Measurements from ENCODE around the gene FDXR.

The FDXR gene

DNA sequence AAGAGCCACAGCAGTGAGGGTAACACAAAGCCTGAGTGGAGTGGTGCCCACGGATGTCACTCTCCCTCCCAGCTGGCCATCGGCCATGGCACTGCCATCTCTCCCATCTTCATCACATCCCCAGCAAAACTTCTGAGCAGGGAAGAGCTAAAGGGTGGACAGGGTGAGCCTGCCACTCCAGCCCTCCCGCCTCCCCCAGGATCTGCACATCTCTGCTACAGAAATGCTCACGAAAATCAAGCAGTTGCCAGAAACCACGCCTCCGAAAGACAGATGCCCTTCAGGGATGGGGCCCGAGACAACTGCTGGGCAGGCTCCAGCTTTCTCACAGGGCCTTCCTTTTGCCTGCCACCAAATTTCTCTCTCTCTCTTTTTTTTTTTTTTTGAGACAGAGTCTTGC lies 16.7 kb downstream of the FDXR start:
- DNase-seq, result no peak

DNA sequence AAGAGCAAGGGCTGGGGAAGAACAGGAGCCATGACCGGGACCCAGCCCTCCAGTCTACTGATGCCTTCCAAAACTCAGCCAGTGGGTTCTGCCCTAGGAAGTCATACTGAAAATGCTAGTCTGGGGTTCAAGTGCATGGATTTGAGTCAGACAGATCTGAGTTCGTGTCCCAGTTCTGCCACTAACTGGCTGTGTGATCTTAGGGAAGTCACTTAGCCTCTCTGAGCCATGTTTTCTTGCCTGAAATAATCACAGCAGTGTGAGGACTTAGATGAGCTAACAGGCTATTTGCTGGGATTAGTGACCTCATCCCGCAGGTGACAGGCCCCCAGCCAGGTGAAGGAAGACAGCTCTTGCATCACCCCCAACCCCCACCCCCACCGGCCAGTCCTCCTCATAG lies 17.5 kb downstream of the FDXR start:
- no peak for DNase-seq

DNA sequence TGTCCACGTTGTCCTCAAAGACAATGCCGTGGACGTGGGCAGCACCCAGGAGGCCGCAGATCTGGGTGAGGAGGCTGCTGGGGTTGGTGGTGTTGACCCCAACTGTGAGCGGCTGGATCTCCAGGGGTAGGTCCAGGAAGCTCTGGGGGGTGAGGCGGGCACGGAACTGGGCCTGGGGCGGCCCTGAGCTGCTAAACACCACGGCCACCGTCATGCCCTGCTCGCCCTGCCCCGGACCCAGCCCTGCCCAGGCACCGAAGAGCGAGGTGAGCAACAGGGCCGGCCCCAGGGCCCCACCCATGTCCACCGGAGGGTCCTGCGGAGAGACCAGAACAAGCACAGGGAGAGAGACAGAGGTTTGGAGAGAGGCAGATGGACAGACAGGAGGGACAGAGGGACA lies 18.0 kb downstream of the FDXR start:
- no peak for DNase-seq

- DNase-seq, result no peak
Measured at GRCh38 chr17:74853669-74854068, 19.1 kb downstream of the FDXR start.

DNA sequence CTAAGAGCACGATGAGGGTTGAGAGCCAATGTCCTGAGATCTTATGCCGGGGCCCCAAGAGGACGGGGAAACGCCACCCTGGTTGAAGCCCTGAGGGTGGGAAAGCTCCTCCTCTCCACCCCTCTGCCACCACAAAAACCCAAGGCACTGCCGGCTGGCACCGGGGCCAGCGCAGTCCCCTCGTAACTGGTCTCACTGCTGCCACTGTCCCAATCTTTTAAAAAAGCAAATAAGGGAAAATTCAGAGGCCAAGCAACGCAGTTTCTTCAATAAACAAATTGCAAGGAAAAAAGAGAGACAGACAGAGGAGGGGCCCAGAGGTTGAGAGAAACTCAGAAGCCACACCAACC lies 19.8 kb downstream of the FDXR start:
- DNase-seq, result no peak

GRCh38 chr17:74852237-74853047 lies 20.4 kb downstream of the FDXR start:
- DNase-seq, result no peak

DNA sequence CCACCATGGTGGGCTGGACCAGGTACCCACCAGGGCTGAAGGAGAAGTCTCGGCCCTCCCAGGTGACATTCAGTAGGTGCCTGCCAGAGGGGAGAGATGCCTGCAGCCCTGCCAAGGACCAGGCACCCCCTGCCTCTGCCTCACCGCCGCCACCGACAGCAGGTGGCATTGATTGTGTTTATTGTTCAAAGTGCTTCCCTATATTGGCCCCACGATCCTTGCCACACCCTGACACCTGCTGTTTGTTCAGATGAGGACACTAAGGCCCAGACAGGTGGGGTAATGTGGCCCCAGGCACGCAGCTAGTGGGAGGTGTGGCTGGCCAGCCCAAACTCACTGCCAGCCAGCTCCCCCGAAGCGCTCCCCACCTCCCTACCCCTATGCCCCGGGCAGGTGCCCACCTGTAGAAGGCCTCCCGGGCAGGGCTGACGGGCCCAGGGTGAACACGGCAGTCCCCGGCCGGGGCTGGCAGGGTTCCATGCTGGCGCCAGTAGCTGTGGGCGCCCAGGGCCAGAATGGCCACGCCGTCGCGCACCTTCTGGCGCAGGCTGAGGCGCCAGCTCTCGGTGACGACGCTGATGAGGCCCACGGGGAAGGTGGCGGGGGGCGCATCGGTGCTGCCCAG lies 21.1 kb downstream of the FDXR start:
- DNase-seq, result no peak

DNA sequence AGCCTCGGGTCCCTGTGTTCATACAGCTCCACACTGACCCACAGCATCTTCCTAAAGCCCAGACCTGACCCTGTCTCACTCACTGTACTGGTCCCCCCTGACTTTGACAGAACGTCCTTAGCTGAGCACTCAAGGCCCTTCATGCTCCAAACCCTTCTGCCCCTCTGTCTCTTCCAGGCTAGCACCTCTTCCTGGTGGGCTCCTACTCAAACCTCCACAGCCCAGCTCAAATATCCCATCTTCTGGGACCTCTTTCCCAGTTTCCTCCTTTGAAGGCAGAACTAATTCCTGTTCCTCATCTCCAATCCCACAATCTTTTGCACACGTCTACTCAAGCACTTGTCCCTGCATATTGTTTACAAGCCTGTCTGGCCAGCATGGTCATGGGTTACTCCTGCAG lies 21.9 kb downstream of the FDXR start:
- no peak for DNase-seq

DNA sequence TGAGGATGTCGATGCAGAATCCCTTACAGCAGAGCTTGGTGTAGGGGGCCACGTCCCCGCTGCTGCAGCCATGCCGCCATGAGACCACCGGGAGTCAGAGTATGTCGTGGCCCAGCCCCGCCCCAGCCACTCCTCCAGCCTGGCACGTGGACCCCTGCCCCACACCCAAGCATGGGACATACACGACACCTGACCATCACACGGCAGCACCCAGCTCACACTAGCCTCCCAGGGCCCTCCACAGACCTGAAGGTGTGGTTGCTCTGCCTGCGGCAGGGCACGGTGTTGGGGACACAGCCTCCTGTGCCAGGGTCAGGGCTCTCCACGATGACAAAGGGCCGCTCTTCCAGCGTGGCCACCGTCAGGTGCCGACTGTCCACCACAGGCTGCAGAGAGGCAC lies 22.5 kb downstream of the FDXR start:
- no peak for DNase-seq

- no peak for DNase-seq
Measured at GRCh38 chr17:74848656-74849399, 24.0 kb downstream of the FDXR start.

DNA sequence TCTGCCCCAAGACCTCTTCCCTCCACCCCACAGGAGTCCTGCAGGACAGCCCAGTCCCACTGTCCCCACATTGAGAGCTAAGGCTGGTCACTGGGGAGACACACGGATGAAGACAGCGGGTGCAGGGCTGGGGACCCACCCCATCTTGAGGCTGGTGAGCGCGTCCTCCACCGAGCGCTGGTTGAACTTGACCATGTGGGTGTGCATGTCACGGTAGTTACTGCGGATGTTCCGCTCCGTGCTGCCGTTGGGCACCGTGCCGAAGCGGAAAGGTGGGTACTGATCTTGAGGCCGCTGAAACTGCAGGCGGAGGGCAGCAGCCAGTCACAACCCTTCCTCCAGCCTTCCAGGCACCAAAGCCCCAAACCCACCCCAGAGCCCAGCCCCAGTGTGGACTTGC lies 26.2 kb downstream of the FDXR start:
- no peak for DNase-seq

DNA sequence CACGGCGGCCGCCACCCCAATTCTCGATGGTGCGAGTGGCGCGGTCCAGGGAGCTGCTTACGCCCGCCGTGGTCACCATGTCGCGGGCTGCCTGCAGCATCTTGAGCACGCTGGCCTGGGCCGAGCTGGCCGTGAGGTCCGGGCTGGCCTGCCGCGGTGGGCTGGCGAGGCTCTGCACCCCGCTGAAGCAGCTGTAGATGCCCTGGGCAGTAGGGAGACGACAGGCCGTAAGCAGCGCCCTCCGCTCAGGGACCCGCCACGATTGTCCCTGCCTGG lies 29.5 kb downstream of the FDXR start:
- no peak for DNase-seq

- DNase-seq, result peak; percentile 85
Measured at GRCh38 chr17:74842599-74843351, 30.0 kb downstream of the FDXR start.

GRCh38 chr17:74842146-74842598 lies 30.6 kb downstream of the FDXR start:
- no peak for DNase-seq

DNA sequence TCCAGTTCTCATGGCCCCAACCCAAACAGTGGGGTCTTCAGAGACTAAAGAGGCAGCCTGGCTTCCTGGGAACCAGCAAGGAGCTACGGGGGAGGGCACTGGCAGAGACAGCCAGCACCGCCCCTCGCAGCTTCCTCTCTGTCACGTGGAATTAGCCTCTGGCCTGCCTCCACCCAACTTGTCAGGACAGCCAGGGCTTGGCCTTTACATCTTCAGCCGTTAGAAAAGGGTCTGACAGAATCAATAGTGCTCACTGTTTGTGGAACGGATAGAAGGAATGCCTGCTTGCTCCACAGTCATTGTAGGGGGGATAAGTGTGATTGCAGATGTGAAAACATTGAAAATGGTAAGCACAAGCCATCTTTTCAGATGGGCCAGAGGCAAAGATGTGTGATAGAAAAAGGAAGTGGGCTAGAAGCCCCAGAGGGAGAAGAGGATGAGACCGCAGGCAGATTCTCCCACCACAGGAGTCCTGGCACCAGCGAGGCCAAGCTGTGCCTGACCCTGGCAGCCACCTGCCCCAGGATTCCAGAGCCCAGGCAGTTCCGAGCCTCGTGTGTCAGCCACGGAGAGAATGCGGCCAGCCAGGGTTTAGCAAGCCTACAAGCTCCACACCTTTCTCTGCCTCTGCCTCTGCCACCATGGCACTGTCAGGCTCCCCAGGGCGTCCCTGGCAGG lies 31.7 kb downstream of the FDXR start:
- peak; percentile 88 for DNase-seq

DNA sequence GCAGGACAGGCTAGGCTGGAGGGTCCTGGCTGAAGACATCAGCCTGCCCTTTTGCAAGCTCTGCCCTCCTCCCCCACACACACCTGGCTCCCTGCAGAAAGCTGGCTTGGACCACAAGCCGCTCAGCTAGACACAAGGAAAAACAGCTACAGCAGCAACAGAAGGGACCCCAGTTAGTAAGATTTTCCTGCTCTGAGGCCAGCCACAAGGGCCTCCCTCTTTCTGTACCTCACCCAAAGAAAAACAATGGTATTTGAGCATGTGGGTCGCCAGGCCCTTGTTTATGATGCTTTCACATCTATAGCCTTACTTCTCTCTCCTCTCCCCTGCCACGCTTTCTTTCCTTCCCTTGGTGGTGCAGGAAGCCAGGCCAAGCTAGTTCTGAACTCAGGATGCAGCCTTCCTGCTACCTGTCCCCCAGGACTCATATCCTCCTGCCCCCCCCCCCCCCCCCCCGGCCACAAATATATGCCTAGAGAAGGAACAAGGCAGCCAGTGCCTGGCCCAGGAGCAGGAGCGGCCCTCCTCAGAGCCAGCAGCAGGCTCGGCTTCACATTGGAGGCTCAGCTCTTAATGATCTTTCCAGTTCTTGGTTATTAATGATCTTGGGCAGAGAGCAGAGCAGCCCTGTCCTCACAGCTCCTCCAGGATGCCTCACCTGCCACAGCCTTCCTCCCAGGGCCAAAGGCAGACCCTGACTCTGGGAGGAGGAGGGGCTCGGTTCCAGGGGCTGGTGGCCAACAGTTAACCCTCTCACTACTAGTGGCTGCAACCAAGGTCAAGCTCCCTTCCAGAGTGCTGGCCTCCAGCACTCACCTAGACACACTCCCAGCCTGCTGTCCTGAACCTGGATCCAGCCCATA lies 32.6 kb downstream of the FDXR start:
- peak; percentile 73 for DNase-seq

GRCh38 chr17:74838274-74838673 lies 34.5 kb downstream of the FDXR start:
- no peak for DNase-seq

GRCh38 chr17:74836691-74837467 lies 35.9 kb downstream of the FDXR start:
- no peak for DNase-seq

DNA sequence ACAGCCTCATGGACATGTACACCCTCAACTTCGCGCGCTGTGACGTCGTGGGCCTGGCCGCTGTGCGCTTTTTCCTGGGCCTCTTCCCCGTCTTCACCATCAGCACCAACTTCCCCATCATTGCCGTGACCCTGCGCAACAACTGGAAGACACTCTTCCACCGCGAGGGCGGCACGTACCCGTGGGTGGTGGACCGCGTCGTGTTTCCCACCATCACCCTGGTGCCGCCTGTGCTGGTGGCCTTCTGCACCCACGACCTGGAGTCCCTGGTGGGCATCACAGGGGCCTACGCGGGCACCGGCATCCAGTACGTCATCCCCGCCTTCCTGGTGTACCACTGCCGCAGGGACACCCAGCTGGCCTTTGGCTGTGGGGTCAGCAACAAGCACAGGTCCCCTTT lies 36.6 kb downstream of the FDXR start:
- no peak for DNase-seq

DNA sequence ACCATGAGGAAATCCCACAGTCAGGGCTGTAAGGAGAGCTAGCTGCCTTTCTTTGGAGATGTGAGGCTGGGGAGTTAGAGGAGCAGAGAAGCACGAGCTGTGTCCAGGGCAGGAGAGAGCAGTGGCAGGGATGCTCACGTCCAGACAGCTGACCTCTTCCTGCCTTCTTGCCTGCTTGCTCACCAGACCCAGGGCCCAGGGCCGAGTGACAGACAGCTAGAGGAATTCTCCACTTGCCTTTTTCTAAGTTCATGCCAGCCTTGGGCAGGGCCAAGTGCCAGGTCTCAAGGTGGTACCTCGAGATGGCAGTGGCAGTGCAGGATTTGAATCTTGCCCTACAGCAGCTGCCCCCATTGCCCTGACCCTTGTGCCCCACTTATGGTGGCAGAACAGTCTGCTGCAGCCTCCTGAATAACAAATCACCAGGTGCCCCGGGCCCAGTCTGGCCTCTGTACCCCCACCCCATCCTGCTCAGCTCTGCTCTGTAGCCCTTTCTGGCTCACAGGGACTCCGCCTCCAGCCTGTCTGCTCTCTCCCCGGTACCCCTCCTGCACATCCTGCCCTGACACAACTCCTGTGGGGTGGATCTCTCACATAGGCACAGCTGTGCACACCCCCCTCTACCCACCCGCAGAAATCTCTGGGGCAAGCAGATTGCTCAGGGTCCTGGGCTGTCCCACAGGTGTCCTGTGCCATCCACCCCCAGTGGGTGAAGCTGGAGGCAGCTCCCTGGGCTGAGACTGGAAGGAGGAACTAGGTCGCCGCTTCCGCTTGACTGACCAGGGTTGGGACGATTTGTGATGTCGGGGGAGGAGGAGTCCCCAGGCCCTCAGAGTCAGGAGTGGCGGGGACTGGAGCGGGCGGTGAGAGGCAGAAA lies 39.1 kb downstream of the FDXR start:
- DNase-seq, result no peak

Data from femur (tissue), 1 donor.